ENCODE measurements around the gene BANK1.
A peak's percentile ranks its signal among the peaks of the same experiment; 100 is the strongest.

The BANK1 gene

GRCh38 chr4:101818362-101818761 lies 27.8 kb downstream of the BANK1 start:
- H3K9me3 ChIP-seq (ENCODE audit: control insufficient read depth, low read length), result peaks cover 2% of the 10 kb centered on the region

DNA sequence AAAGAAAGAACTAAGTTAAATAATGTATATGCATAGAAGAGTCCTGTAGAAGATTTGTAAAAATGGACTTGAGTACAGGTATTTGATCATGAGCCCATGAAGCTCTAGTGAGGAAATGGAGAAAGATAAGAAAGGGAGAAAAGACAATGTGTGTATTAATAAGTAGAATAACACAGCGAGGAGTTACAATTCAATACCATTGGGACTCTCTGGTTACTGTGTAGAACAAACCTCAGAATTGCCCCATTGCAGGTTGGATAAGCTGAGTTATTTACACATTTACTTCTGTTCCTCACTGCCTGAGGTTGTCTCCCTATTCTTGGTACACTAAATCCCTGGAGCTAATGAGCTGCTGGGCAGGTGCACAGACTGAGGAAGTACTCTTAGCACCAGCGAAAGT lies 33.3 kb downstream of the BANK1 start:
- DNase-seq (ENCODE audit: low read depth), result no peak
- Histone ChIP-seq H3K36me3 (ENCODE audit: control insufficient read depth, insufficient read depth, low read length, severe bottlenecking) (no peaks in the 10 kb centered on the region), H3K27me3 (replicated peaks; ENCODE audit: control insufficient read depth, insufficient read depth, low read length) (no peaks in the 10 kb centered on the region), H3K4me1 (ENCODE audit: control insufficient read depth, insufficient read depth, low read length) (peaks cover 3% of the 10 kb centered on the region), H3K4me3 (ENCODE audit: low read length) (no peak overlapping the region), H3K9me3 (ENCODE audit: control insufficient read depth, low read length) (peaks cover 2% of the 10 kb centered on the region), H3K9ac (ENCODE audit: low read length) (no peak overlapping the region)

More at GRCh38 chr4:101818362-101818761, 27.8 kb downstream of the BANK1 start:
- H3K27me3 ChIP-seq (replicated peaks; ENCODE audit: control insufficient read depth, insufficient read depth, low read length), result no peaks in the 10 kb centered on the region
- no peak overlapping the region for H3K4me3 ChIP-seq (ENCODE audit: low read length)
- no peak overlapping the region for H3K9ac ChIP-seq (ENCODE audit: low read length)
- no peaks in the 10 kb centered on the region for H3K36me3 ChIP-seq (ENCODE audit: control insufficient read depth, insufficient read depth, low read length, severe bottlenecking)
- peak; percentile 48 for DNase-seq (ENCODE audit: low read depth)
- peaks cover 3% of the 10 kb centered on the region for H3K4me1 ChIP-seq (ENCODE audit: control insufficient read depth, insufficient read depth, low read length)

- no peak overlapping the region for H3K4me3 ChIP-seq (ENCODE audit: low read length)
- H3K27me3 ChIP-seq (replicated peaks; ENCODE audit: control insufficient read depth, insufficient read depth, low read length), result no peaks in the 10 kb centered on the region
- DNase-seq (ENCODE audit: low read depth), result peak; percentile 41
- no peak overlapping the region for H3K9ac ChIP-seq (ENCODE audit: low read length)
- no peaks in the 10 kb centered on the region for H3K36me3 ChIP-seq (ENCODE audit: control insufficient read depth, insufficient read depth, low read length, severe bottlenecking)
- peaks cover 2% of the 10 kb centered on the region for H3K9me3 ChIP-seq (ENCODE audit: control insufficient read depth, low read length)
- H3K4me1 ChIP-seq (ENCODE audit: control insufficient read depth, insufficient read depth, low read length), result peaks cover 3% of the 10 kb centered on the region
These were observed 34.0 kb downstream of the BANK1 start for GRCh38 chr4:101824500-101824899.

GRCh38 chr4:101825953-101826352 lies 35.4 kb downstream of the BANK1 start:
- Histone ChIP-seq H3K9me3 (ENCODE audit: control insufficient read depth, low read length) (no peaks in the 10 kb centered on the region), H3K4me3 (ENCODE audit: low read length) (no peak overlapping the region), H3K9ac (ENCODE audit: low read length) (no peak overlapping the region), H3K4me1 (ENCODE audit: control insufficient read depth, insufficient read depth, low read length) (peaks cover 3% of the 10 kb centered on the region), H3K36me3 (ENCODE audit: control insufficient read depth, insufficient read depth, low read length, severe bottlenecking) (no peaks in the 10 kb centered on the region), H3K27me3 (replicated peaks; ENCODE audit: control insufficient read depth, insufficient read depth, low read length) (no peaks in the 10 kb centered on the region)
- no peak for DNase-seq (ENCODE audit: low read depth)

DNA sequence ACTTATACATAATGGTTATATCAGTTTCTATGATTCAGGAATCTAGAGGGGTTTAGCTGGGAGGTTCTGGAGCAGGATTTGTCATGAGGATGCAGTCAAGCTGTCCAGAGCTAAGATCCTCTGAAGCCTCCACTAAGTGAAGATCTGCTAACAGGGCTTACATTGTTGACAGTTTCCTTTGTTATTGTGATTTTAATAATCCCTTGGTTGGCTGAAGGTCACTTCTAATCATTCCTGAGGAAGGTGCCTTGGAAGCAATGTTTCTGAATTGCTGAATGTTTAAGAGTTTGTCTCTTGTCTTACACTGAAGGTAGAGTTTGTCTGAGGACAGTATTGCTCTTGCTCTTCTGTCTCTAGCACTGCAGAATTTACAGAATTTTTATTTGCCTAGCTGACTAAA lies 41.3 kb downstream of the BANK1 start:
- no peak overlapping the region for H3K4me3 ChIP-seq (ENCODE audit: low read length)
- no peaks in the 10 kb centered on the region for H3K36me3 ChIP-seq (ENCODE audit: control insufficient read depth, insufficient read depth, low read length, severe bottlenecking)
- no peak overlapping the region for H3K9ac ChIP-seq (ENCODE audit: low read length)
- no peak for DNase-seq (ENCODE audit: low read depth)
- peaks cover 15% of the 10 kb centered on the region for H3K4me1 ChIP-seq (ENCODE audit: control insufficient read depth, insufficient read depth, low read length)
- H3K27me3 ChIP-seq (replicated peaks; ENCODE audit: control insufficient read depth, insufficient read depth, low read length), result no peaks in the 10 kb centered on the region
- H3K9me3 ChIP-seq (ENCODE audit: control insufficient read depth, low read length), result no peaks in the 10 kb centered on the region

- no peak for DNase-seq (ENCODE audit: low read depth)
- Histone ChIP-seq H3K9ac (ENCODE audit: low read length) (no peak overlapping the region), H3K9me3 (ENCODE audit: control insufficient read depth, low read length) (no peaks in the 10 kb centered on the region), H3K36me3 (ENCODE audit: control insufficient read depth, insufficient read depth, low read length, severe bottlenecking) (no peaks in the 10 kb centered on the region), H3K4me3 (ENCODE audit: low read length) (no peak overlapping the region), H3K4me1 (ENCODE audit: control insufficient read depth, insufficient read depth, low read length) (peaks cover 15% of the 10 kb centered on the region), H3K27me3 (replicated peaks; ENCODE audit: control insufficient read depth, insufficient read depth, low read length) (no peaks in the 10 kb centered on the region)
These were observed 43.0 kb downstream of the BANK1 start for GRCh38 chr4:101833480-101833879.

GRCh38 chr4:101835121-101835904 lies 44.8 kb downstream of the BANK1 start:
- DNase-seq (ENCODE audit: low read depth), result peak; percentile 88
- H3K9ac ChIP-seq (ENCODE audit: low read length), result peak overlapping the region; percentile 31
- H3K4me1 ChIP-seq (ENCODE audit: control insufficient read depth, insufficient read depth, low read length), result peaks cover 15% of the 10 kb centered on the region
- no peaks in the 10 kb centered on the region for H3K36me3 ChIP-seq (ENCODE audit: control insufficient read depth, insufficient read depth, low read length, severe bottlenecking)
- no peaks in the 10 kb centered on the region for H3K27me3 ChIP-seq (replicated peaks; ENCODE audit: control insufficient read depth, insufficient read depth, low read length)
- no peaks in the 10 kb centered on the region for H3K9me3 ChIP-seq (ENCODE audit: control insufficient read depth, low read length)
- peak overlapping the region; percentile 60 for H3K4me3 ChIP-seq (ENCODE audit: low read length)

DNA sequence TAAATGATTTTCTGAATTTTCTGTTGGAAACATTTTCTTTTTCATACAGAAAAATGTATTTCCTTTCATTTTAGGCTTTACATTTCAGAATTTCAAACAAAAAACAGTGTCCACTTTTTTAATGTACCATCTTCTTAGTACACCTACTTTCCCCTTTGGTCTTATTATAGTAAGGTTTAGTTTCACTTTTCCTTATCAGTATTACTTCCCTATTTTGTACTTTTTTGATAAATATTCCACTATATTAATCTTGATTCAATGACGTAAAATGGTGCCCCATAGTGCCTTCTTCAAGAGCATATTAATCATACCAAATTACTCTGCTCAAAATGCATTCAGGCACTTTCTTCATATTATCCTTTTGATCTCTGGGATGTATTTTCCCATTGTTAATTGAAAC lies 52.5 kb downstream of the BANK1 start:
- Histone ChIP-seq H3K27me3 (replicated peaks; ENCODE audit: control insufficient read depth, insufficient read depth, low read length) (no peaks in the 10 kb centered on the region), H3K36me3 (ENCODE audit: control insufficient read depth, insufficient read depth, low read length, severe bottlenecking) (no peaks in the 10 kb centered on the region), H3K4me3 (ENCODE audit: low read length) (no peak overlapping the region), H3K9me3 (ENCODE audit: control insufficient read depth, low read length) (no peaks in the 10 kb centered on the region), H3K4me1 (ENCODE audit: control insufficient read depth, insufficient read depth, low read length) (no peaks in the 10 kb centered on the region), H3K9ac (ENCODE audit: low read length) (no peak overlapping the region)
- no peak for DNase-seq (ENCODE audit: low read depth)

- no peaks in the 10 kb centered on the region for H3K36me3 ChIP-seq (ENCODE audit: control insufficient read depth, insufficient read depth, low read length, severe bottlenecking)
- DNase-seq (ENCODE audit: low read depth), result no peak
These were observed 56.0 kb downstream of the BANK1 start for GRCh38 chr4:101846550-101846949.

DNA sequence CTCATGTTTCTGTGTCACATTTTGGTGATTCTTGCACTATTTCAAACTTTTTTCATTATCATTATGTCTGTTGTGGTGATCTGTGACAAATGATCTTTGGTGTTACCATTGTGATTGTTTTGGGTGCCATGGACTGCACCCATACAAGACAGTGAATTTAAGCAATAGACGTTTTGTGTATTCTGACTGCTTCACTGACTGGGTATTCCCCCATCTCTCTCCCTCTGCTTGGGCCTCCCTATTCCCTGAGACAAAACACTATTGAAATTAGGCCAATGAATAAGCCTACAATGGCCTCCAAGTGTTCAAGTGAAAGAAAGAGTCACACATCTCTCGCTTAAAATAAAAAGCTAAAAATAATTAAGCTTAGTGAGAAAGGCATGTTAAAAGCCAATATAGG lies 60.2 kb downstream of the BANK1 start:
- Histone ChIP-seq H3K36me3 (ENCODE audit: control insufficient read depth, insufficient read depth, low read length, severe bottlenecking) (no peaks in the 10 kb centered on the region), H3K9me3 (ENCODE audit: control insufficient read depth, low read length) (no peaks in the 10 kb centered on the region), H3K9ac (ENCODE audit: low read length) (no peak overlapping the region), H3K27me3 (replicated peaks; ENCODE audit: control insufficient read depth, insufficient read depth, low read length) (no peaks in the 10 kb centered on the region), H3K4me3 (ENCODE audit: low read length) (no peak overlapping the region), H3K4me1 (ENCODE audit: control insufficient read depth, insufficient read depth, low read length) (peaks cover 4% of the 10 kb centered on the region)
- DNase-seq (ENCODE audit: low read depth), result no peak

More at GRCh38 chr4:101846550-101846949, 56.0 kb downstream of the BANK1 start:
- peaks cover 4% of the 10 kb centered on the region for H3K4me1 ChIP-seq (ENCODE audit: control insufficient read depth, insufficient read depth, low read length)
- no peaks in the 10 kb centered on the region for H3K9me3 ChIP-seq (ENCODE audit: control insufficient read depth, low read length)
- H3K27me3 ChIP-seq (replicated peaks; ENCODE audit: control insufficient read depth, insufficient read depth, low read length), result no peaks in the 10 kb centered on the region
- no peak overlapping the region for H3K9ac ChIP-seq (ENCODE audit: low read length)
- H3K4me3 ChIP-seq (ENCODE audit: low read length), result no peak overlapping the region

DNA sequence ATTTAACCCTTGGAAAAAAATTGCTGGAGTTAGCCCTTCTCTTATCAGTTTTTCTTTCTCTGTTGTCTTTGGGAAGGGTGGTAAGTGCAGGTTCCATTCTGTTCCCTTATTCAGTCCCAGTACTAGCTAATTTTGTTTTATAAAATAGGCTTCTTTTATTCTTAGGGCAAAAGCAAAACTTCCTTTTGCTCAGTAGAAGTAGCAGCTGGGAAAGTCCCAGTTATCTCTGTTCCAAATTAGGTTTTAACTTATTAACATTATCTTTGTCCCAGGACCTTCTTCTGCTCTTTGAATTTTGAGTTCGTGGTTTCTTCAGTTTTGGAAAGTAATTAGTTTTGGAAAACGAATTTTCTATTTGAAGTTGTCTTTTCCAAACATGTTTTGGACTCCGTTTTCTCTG lies 61.1 kb downstream of the BANK1 start:
- Histone ChIP-seq H3K9me3 (ENCODE audit: control insufficient read depth, low read length) (no peaks in the 10 kb centered on the region), H3K27me3 (replicated peaks; ENCODE audit: control insufficient read depth, insufficient read depth, low read length) (no peaks in the 10 kb centered on the region), H3K4me1 (ENCODE audit: control insufficient read depth, insufficient read depth, low read length) (peaks cover 4% of the 10 kb centered on the region), H3K36me3 (ENCODE audit: control insufficient read depth, insufficient read depth, low read length, severe bottlenecking) (peaks cover 4% of the 10 kb centered on the region), H3K4me3 (ENCODE audit: low read length) (no peak overlapping the region), H3K9ac (ENCODE audit: low read length) (no peak overlapping the region)
- no peak for DNase-seq (ENCODE audit: low read depth)

DNA sequence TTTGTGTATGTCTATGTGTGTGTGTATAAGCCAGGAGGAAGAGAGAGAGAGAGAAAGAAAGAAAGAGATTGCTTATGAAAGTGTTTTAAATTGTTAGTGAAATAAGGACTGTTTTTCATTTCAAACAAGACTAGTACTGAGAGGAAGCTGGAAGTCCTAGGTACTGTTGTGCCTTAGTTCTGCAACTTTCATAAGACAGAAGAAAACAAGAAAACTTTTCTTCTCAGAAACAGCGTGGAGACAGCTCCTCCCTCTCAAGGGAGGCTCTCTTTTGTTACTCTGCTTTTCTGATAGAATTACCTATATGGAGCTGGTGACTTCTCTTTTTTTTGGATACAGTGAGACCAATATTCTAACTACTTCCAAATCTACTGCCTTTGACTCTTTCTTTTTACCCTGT lies 62.5 kb downstream of the BANK1 start:
- Histone ChIP-seq H3K4me3 (ENCODE audit: low read length) (no peak overlapping the region), H3K4me1 (ENCODE audit: control insufficient read depth, insufficient read depth, low read length) (peaks cover 4% of the 10 kb centered on the region)
- DNase-seq (ENCODE audit: low read depth), result no peak

More for the DNA sequence above, 62.5 kb downstream of the BANK1 start:
- Histone ChIP-seq H3K36me3 (ENCODE audit: control insufficient read depth, insufficient read depth, low read length, severe bottlenecking) (peaks cover 4% of the 10 kb centered on the region), H3K27me3 (replicated peaks; ENCODE audit: control insufficient read depth, insufficient read depth, low read length) (no peaks in the 10 kb centered on the region), H3K9me3 (ENCODE audit: control insufficient read depth, low read length) (no peaks in the 10 kb centered on the region), H3K9ac (ENCODE audit: low read length) (no peak overlapping the region)

Data from adipocyte (in vitro differentiated cells).